Activated CD8-positive, alpha-beta memory T cell treated with anti-CD3 and anti-CD28 coated beads for 48 hours (primary cell): Measurements from ENCODE around the gene SPRED3.
"Not testable (repeated sequence)": the region's sequence is repeated elsewhere in the genome, so short reads cannot be mapped to it uniquely, and the experiment has no call there.

Experiments
- DNase-seq, 3 experiments: peaks; one replicate each; pipeline ENCODE4 v3.0.0-alpha.2; 2020; ENCODE audit warnings: low read depth in 2 of 3, low spot score in 2 of 3

The SPRED3 gene

DNA sequence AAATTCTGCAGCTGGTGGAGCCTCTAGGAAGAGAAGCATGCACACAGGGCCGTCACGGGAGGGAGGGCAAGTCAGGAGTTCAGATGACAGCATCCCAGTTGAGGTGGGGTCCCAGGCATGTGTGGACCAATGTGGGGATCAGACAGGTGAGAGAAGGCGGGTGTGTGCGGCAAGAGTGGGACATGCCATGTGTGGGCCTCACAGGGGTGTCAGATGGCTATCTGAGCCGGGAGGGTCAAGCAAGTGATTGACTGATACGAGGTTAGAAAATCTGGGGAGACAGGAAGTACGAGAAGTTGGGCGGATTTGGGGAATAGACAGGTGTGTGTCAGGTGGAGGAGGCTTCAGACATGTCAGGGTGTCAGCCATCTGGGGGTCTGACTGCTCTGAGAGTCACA lies 28.6 kb downstream of the SPRED3 start:
- no peak for DNase-seq

DNA sequence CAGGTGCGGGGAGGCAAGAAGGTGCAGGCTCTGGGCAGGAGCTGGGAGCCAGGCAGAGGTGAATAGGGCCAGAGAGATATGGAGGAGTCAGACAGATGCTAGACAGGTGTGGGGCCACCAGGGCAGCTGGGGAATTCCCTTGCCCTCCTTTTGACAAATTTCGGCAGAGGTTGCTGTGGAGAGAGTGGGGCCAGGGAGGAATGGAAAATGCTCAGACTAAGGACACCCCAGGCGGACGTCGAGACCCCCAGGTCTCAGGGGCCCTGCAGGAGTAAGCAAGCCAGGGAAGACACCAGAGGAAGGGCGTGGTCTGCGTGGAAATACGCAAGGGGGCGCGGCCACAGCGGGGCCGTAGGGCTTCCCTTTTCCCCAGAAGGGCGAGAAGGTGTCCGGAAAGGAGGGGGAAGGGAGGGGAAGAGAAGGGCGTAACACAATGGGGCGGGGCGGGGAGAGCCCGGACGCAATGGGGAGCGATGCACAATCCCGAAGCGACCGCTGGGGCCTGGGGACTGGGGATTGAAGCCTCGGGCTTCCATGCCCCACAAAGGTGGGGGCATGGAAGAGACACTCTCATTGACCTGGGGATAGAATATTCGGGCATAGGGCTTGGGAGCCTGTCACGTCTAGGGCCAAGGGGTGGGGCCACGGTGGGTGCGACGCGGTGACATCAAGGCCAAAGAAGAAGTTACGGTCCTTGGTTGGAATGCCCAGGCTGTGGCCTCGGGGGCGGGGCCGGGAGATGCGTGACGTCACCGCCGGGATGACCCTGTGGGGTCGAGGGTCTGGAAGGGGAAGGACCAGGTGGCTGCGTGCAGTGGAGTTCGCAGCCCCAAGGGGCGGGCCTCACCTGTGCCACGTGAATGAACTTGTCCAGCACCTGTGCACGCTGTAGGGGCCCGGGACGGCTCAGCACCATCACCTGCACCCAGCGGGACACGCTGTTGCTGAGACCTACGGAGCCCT lies 29.3 kb downstream of the SPRED3 start:
- DNase-seq = no peak

DNA sequence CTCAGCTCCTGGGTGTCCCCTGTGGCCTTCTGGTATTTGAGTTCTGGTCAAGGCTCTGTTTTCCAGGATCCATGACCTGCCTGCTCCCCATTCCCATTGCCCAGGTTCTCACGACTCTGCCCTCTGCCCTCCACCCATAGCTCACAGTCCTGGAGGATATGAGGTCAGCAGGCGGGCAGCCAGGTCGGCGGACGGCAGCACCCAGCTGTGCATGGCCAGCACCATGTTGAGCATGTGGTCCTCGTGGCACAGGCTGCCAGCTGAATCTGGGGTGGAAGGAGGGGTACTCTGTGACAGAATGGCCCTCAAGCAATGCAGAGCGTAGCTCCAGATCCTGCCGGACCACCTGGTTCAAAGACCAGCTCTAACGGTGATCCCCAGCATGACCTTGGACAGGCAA lies 32.4 kb downstream of the SPRED3 start:
- DNase-seq = no peak

DNA sequence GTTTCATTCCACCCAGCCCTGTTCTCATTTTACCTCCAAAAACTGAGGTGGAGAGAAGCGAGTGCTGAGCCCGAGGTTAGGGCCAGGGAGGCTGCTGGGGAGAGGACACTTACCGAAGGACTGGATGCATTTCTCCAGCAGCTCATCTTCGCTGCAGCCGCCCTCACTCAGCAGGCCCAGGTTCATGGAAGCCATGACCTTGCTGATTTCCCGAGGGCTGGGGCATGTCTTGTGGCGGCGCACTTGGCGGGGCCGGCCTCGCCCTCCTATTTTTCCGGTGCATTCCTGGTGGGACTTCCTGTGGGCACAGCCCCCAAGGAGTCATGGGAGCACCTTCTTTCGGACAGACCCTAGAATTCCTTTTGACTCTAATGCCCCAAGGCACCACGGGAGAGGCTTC lies 33.4 kb downstream of the SPRED3 start:
- DNase-seq = no peak

DNA sequence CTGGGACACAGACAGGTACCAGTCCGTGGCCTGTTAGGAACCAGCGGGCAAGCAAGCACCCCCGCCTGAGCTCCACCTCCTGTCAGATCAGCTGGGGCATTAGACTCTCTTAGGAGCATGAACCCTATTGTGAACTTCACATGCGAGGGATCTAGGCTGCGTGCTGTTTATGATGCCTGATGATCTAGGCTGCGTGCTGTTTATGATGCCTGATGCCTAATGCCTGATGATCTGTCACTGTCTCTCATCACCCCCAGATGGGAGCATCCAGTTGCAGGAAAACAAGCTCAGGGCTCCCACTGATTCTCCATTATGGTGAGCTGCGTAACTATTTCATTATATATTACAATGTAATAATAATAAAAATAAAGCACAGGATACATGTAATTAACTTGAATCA lies 33.9 kb downstream of the SPRED3 start:
- no peak for DNase-seq

DNA sequence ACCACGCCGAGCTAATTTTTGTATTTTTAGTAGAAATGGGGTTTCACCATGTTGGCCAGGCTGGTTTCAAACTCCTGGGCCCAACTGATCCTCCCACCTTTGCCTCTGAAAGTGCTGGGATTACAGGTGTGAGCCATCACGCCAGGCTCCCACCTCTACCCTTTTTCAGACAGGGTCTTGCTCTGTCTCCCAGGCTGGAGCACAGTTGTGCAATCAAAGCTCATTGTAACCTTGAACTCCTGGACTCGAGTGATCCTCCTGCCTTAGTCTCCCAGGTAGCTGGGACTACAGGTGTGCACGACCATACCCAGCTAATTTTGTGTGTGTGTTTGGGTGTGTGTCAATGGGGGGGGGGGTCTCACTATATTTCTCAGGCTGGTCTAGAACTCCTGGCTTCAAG lies 35.8 kb downstream of the SPRED3 start:
- no peak for DNase-seq

DNA sequence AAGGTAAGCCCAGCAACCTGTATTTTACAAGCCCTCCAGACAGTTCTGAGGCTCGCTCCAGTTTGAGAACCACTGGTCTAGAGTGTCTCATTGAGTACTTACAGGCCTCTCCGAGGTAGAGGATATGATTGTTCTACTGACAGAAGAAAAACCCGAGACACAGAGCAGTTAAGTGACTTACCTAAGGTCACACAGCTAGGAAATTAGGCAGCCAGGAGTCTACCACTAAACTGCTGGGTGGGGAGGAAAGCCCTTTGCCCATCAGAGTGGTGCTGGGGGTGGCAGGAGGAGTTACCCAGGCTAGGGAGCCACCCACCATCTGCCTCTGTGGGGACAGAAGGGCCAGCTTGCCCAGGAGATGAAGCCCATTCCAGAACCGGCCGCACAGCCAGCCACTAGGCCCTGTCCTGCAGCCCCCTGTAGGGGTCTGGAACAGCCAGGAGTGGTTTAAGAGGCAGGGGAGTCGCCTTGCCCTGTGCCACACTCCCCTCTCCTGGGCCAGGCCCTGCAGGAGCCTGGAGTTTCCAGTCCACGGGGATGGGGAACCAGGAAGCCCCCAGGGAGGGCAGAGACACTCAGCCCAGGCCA lies 36.8 kb downstream of the SPRED3 start:
- no peak for DNase-seq

DNA sequence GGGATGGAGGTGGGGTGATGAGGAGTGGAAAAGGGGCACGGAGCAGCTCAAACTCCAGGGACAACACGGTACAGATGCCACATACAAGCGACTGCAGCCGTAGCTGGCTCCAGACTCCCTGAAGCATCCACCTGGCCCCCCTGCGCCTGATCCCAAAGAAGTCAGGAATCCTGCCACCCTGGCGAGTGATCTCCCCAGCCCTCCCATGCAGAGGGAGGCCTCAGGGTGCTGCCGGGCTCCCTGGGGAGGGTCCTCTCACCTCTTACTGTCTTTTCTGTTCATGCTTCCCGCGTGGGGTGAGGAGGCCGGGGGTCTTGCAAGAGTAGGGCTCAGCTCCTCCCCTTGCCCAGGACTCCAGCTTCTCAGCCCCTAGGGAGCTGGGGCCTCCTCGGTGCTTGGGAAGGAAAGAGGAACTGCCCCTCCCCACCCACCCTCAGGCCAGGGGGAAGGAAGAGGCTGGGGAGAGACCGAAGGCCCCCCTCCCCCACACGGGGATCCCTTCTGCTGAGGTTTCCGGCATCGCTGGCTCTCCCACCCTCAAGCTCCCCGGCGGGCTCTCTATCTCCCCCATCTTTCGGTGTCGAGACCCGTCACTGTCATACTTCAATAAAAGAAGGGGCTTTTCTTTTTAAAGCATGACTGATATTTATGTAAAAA lies 37.4 kb downstream of the SPRED3 start, which contains the start of gene RASGRP4:
TSS of gene RASGRP4 (minus strand) at position 410 of the 657 bp plus-strand sequence. CDS start at position 282, 128 bp downstream.
- no peak for DNase-seq

DNA sequence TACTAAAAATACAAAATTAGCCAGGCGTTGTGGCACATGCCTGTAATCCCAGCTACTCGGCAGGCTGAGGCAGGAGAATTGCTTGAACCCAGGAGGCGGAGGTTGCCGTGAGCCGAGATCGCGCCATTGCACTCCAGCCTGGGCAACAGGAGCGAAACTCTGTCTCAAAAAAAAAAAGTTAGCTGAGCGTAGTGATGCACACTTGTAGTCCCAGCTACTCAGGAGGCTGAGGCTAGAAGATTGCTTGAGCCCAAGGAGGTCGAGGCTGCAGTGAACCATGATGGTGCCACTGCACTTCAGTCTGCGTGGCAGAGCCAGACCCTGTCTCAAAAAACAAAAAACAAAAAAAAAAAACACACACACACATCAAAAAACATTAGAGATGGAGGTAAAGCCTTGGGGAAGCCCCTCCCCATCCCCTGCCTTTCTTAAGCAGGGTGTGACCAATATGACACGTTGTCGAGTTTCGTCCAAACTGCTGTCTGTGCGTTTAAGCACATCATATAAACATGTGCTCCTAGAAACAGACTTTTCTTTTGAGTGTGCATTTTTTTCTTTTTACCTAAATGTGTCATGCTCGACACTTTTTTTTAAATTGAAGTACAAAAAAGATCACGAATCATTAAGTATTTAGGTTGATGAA lies 38.7 kb downstream of the SPRED3 start:
- DNase-seq = not testable (repeated sequence)

DNA sequence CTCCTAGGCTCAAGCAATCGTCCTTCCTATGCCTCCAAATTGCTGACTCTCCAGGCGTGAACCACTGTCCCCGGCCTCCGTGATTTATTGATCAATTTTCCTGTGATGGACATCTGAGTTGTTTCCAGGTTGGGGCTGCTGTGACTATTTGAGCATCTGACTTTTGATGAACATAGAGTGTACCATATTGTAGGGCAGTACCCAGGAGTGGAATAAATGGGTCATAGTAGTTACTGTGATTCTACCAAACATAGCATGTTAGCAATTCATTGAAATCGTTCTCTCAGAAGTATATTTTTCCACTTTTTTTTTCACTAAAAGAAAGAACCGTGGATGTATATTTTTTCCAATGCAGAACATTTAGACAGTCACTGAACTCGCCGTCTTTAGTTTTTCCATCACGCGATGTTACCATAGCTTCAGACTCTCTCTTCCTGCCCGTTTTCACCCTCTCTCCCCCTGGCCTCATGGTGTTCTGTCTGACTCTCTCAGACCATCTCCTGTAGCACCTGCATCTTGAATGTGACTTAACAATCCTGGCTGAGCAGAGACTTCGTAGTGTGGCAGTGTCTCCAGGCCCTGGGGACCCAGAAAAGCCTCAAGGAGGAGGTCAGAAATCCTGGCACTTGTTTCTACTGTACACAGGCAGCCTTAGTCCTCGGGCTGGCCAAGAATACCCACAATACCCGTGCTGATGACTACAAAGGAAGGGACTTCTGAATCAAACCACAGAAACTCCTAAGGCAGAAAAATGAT lies 40.7 kb downstream of the SPRED3 start:
- DNase-seq = no peak

DNA sequence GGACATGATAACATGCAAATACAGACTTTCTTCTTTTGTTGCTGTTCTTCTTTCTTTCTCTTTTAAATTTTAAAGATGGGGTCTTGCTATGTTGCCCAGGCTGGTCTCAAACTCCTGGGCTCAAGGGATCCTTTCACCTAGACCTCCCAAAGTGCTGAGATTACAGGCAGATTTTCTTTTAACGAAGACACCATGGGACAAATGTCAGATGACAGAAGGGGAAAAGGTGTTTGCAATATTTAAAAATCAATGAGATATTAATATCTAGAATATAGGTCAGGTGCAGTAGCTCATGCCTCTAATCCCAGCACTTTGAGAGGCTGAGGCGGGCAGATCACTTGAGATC lies 41.3 kb downstream of the SPRED3 start:
- DNase-seq = no peak

DNA sequence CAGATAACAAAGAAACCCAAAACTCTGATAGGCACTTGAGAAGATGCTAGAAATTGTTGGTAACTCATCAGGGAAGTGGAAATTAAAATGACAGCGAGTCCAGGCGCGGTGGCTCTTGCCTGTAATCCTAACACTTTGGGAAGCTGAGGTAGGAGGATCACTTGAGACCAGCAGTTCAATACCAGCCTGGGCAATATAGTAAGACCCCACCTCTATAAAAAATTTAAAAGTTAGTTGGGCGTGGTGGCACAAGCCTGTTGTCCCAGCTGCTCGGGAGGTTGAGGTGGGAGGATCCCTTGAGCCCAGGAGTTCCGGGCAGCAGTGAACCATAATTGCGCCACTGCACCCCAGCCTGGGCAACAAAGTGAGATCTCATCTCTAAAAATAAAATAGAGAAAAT lies 42.4 kb downstream of the SPRED3 start:
- DNase-seq = no peak

DNA sequence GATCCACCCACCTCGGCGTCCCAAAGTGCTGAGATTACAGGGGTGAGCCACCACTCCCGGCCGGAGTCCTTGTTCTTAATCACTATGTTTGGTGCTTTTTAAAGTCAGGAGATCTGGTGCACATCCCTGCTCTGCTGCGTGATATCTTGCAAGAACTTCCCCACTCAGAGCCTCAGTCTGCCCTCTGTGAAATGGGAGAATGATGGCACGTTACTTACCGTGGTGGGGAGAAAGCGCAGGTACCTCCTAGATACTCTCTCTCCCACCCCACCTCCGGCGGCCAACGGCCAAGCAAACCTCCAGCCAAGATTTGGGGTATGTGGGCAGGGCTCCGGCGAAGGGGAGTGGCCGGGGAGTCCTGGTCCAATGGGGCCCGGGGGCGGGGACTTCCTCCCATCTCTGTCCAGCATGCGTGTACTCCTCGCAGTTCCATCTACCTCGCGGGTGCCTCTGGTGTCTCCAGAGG lies 44.8 kb downstream of the SPRED3 start, which contains the start of gene RYR1:
TSS of gene RYR1 (plus strand) at position 424 of the 466 bp plus-strand sequence. CDS start 139 bp downstream, outside the sequence.
- peak in 1 of 3 experiments; percentile 33 for DNase-seq

DNA sequence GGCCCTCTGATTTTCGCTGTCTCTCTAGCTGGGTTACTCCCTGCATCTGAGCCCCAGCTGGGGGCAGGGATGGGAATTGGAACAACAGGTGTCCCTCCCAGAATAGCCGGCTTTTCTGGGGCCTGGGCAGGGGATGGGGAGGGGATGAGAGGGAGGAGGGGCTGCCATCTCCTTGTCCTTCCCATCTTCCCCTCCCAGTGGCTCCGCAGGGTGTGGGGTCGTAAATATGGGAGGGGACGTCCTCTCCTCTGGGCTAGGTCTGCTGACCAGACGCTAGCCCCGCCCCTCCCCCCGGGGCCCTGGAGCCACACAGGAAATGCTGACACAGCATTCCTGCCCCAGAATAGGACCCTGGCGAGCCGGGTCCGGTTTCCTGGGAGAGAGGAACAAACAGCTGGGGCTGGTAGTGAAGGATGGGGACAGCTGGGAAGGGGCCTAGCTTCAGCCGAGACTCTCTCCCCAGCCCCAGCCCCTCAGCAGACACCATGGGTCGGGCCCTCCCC lies 46.1 kb downstream of the SPRED3 start:
- DNase-seq = no peak

DNA sequence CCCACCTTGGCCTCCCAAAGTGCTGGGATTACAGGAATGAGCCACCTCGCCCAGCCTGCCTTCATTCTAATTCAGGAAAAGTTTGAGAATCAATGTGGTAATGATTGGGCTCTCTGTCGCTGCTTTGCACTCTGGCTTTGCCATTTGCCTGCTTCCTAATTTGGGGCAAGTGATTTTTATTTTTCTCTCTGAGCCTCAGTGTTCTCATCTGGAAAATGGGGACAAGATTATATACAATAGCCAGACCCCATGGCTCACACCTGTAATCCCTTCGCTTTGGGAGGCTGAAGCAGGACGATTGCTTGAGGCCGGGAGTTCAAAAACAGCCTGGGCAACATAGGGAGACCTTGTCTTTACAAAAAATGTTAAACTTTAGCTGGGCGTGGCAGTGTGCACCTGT lies 48.8 kb downstream of the SPRED3 start:
- DNase-seq = no peak

DNA sequence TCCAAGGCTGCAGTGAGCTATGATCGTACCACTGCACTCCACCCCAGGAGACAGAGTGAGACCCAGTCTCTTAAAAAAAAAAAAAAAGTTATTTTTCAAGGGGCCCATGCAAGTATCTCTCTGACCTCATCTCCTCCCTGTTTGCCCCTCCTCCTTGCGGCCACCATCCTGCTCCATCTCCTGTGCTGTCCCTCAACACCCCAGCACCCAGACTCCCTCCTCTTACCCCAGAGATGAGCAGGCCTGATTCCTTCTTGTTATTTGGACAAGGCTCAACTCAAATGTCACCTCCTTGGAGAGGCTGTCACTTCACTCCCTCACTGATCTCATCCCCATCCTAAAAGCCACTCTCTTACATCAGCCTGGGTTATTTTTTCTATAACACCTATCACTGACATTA lies 49.4 kb downstream of the SPRED3 start:
- no peak for DNase-seq

DNA sequence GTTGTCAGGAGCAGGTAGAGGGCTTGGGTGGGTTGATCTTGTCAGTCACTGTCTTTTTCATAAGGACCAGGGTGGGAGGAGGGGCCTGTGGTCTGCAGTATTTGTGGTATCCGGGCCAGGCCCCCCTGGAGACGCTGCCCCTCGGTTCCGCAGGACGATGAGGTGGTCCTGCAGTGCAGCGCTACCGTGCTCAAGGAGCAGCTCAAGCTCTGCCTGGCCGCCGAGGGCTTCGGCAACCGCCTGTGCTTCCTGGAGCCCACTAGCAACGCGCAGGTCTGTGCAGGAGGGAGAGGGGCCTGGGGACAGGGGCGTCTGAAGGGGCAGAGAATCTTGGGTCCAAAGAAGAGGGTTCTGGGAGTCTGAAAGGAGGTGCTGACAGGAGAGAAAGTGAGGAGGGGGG lies 52.1 kb downstream of the SPRED3 start:
- no peak for DNase-seq

DNA sequence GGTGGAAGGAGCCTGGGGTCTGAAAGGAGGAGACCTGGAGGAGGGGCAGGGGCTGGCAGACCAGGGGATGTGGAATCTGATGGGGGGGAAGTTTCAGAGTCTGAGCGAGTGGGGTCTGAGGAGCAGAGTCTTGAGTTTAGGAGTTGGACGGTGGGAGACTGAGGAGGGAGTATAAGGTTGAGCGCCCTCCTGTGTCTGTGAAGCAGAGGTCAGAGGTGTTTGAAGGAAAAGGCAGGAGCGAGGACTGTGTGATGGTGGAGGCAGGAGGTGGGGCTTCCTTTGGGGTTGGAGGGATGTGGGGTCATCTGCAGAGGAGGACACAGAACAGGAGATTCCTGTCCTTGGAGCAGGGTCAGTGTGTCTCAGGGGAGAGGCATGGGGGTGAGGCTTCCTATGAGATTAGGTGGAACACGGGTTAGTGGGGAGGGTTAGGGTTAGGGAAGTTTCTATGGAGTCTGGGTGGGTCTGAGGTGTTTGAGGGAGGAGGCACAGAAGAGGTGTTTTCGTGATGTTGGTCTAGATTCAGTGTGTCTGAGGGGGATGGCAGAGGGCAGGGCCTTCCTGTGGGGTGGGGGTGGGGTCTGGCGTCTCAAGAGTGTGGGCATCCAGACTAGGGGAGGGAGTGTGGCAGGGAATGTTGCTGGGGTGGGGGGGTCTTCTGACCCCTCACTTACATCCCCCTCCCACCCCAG lies 53.3 kb downstream of the SPRED3 start:
- DNase-seq = no peak

DNA sequence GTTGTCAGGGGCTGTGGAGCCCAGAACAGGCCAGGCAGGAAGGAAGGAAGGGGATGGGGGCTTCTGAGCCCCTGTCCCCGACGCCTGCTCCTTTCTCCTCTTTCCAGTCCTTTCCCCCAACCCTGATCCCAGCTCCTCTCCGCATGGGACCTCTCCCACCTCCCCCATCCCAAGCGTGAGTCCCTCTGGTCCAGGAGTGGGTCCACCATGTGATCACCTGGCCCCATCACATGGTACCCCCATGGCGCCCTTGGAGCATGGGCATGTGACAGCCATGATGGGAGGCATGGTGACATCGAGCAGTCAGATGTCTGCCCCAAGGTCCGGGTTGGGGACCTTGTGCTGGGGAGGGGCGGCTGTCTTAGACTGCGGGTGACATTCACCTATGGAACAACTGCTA lies 54.2 kb downstream of the SPRED3 start:
- DNase-seq = no peak
